GM18499 (cell line): ENCODE data around the gene M6PR.
"Not testable (repeated sequence)": the region's sequence is repeated elsewhere in the genome, so short reads cannot be mapped to it uniquely, and the experiment has no call there.

Experiments
- ATAC-seq: cut with Tn5 transposase; IDR thresholded peaks from one replicate; pipeline ENCODE4 v1.9.1; 2021; ENCODE audit warnings: moderate number of reproducible peaks; ENCODE audit not compliant: insufficient read depth, unreplicated experiment

Gene M6PR

DNA sequence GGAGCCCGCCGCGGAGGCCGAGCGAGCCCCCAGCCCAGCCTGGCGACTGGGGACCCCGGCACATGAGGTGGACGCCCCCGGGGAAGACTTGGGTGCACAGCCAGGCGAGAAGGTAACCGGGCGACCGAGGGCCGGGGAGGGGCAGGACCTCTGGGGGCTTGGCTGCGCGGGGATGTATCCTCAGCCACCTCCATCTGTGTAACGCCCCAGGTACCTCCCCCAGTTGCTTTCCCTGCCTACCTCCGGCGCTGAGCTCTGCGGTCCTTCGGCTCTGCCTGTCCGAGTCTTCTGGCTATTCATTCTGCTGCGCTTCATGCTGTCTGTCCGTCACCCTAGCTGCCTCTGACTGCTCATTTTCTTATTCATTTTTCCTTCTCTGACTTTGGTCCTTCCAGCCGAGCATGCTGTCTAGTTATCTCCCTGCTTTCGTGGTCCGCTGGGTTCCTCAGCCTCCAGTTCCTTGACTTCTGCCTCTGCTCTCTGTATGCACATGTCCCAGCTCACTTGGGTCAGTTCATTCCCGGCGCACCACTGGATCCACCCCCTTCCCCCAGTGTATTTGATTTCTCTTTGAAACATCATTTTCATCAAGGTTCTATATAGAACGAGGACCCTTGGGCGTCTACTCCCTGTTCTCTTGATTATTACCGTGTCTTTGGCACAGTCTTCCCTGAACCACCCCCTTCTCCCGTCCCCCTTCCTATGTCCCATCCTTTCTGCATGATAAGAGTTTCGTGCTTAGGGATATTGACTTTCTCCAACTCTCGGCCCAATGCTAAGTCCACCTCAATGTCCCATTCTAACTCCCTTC is 34.5 kb downstream of the M6PR start:
- ATAC-seq = no peak

- not testable (repeated sequence) for ATAC-seq
Measured at GRCh38 chr12:8914033-8914715, 35.3 kb downstream of the M6PR start, which contains the start of gene PHC1. Gene PHC1, plus strand, starts transcription at chr12:8914509. Its CDS starts 3,169 bp downstream, at chr12:8917678.

DNA sequence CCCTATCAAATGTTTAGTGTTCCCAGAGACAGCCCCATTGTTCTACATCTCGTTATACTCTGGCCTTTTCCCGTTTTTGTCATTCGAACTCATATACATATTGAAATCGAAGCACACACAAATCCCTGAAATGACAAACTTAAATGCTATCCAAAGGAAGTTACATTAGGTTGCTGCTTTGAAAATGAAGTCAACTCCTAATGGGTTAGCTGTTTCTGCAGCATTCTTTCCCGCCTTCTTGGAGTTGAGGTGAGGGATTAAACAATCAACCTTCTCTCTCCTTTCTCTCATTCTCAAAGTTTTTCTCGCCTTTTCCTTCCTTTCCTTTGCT is 35.8 kb downstream of the M6PR start:
- no peak for ATAC-seq

DNA sequence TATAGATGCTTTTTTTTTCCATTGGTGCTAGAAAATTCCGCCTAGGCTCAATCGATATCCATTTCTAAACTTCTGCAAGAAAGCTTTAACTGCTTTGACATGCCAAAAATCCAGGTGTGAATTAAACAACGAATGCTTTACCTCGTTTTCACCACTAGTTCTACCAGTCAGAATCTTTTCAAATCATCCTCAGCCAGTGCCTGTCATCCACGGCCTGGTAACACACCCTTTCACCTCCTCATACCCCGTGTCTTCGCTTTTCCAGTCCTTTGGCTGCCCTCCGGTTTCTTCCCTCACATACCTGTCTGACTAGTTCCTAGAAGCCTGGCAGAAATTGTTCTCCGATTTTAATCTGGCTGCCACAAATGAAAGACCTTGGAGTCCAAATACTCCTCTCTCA is 36.5 kb downstream of the M6PR start:
- no peak for ATAC-seq

GRCh38 chr12:8911606-8912268 is 37.7 kb downstream of the M6PR start:
- no peak for ATAC-seq

- no peak for ATAC-seq
Measured at GRCh38 chr12:8909752-8910151, 39.7 kb downstream of the M6PR start.

DNA sequence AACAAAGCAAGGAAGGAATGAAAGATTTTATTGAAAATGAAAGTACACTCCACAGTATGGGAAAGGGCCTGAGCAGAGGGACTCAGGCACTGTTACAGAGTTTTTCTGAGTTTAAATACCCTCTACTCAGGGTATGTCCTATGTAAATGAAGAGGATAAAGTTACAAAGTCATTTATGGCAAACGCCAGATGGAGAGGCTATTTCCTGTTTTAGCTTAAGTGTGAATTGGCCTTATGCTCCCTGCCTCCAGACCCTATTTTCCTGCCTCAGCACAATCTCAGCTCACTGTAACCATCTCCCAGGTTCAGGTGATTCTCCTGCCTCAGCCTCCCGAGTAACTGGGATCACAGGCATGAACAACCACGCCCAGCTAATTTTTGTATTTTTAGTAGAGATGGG is 41.9 kb downstream of the M6PR start:
- no peak for ATAC-seq

- no peak for ATAC-seq
Measured at GRCh38 chr12:8906266-8907180, 42.9 kb downstream of the M6PR start.

GRCh38 chr12:8905546-8905945 is 43.9 kb downstream of the M6PR start:
- ATAC-seq = no peak

DNA sequence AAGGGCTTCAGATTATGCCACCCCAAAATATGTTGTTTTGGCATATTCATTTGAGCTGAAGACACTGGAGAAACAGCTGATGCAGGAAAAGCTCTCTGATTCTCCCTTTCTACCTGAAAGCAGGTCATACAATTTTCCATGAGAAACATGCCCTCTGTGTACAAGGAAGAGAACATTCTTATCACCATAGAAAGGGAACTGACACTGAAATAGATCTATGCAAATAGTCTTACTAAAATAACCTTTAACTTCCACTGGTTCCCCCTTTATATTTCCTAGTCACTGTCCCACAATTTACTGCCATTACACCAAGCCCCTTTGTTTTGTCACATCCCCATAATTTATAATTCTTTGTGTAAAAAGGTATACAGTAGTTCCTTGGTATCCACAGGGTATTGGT is 44.8 kb downstream of the M6PR start:
- no peak for ATAC-seq

- ATAC-seq = no peak
Measured at GRCh38 chr12:8903646-8904045, 45.8 kb downstream of the M6PR start.

DNA sequence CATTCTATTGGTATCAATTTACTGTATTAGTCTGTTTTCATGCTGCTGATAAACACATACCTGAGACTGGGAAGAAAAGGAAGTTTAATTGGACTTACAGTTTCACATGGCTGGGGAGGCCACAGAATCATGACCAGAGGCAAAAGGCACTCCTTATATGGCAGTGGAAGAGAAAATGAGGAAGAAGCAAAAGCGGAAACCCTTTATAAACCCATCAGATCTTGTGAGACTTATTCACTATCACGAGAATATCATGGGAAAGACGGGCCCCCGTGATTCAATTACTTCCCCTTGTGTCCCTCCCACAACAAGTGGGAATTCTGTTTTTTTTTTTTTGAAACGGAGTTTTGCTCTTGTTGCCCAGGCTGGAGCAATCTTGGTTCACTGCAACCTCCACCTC is 46.7 kb downstream of the M6PR start:
- ATAC-seq = not testable (repeated sequence)

- ATAC-seq = no peak
Measured at GRCh38 chr12:8899830-8900229, 49.6 kb downstream of the M6PR start.

DNA sequence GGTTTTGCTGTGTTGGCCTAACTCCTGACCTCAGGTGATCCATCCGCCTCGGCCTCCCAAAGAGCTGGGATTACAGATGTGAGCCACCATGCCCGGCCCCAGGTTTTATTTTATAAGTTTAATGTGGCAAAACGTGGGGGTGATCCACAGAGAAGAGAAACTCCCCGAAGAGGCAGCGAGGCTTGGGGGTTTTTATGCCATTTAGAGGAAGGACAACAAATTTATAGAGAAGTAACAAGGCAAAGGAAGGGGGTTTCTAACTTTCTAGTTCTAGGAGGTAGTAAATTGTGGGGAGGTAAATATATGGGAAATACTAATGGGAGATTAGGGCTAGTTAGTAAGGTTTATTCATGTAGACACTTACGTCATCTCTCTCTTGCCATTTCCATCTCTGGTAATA is 52.4 kb downstream of the M6PR start:
- ATAC-seq = no peak

DNA sequence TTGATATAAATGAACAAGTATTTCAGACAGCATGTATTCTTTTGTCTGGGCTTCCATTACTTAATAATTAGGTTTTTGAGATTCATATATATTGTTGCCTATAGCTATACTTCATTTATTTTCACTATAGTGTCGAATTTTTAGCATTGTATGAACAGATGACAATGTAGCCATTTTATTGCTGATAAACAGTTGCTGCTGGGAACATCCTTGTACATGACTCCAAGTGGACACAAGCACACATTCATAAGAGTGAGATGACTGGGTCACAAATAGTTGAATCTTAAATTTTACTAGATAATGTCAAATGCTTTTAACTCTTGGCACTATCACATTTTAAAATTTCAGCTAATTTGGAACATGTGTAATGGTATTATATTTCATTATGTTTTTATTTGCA is 54.5 kb downstream of the M6PR start:
- no peak for ATAC-seq

DNA sequence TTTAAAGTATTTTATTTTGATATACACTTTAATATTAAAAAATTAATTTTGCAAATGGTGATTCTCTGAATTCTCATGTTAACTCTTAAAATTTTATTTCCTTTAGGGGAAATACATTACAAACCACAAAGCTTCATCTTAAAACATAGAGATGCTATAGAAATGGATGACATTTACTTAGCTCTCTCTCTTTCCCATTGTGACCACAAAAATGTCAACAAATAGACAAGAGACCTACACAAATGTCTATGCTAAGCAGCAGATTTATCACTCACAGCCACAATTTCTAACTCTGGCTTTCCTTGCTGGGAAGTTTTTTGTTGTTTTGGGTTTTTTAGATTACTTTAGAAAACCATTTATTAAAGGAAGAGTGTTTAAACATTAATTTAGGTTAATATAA is 55.1 kb downstream of the M6PR start:
- ATAC-seq = no peak

GRCh38 chr12:8891976-8892375 is 57.5 kb downstream of the M6PR start:
- ATAC-seq = no peak
